A673 (cell line): ENCODE measurements around the gene PSPN. TPM values are rescaled to one million over a fixed set of nuclear protein-coding genes. Genes with fewer than 3 reads are reported as not detected.
A peak's percentile ranks its signal among the peaks of the same experiment; 100 is the strongest.

ENCODE experiments used
- BruUV-seq: library from RNA; stranded (reverse); fragments of 400-500 nt; replicated peaks from 2 replicates; lab custom pipeline; 2021; lab: Mats Ljungman, UMichigan
- CTCF ChIA-PET: fragments of 300-600 bp; sonication (Branson Sonifier 250); formaldehyde crosslinking; loops from one replicate; lab custom pipeline; 2022; ENCODE audit warnings: antibody characterized with exemption; lab: Charles Lee
- POLR2A ChIA-PET: fragments of 300-600 bp; sonication (Branson Sonifier 250); formaldehyde crosslinking; loops from one replicate; lab custom pipeline; 2022; ENCODE audit warnings: antibody characterized with exemption; ENCODE audit not compliant: low non-redundant PET; lab: Charles Lee
- DNase-seq: peaks from one replicate; pipeline ENCODE4 v3.0.0-alpha.2; 2015; ENCODE audit warnings: low spot score
- H3K27ac ChIP-seq: fragments of 200-600 bp; sonication (generic); 2 replicates; pipeline ENCODE4 v1.5.1; 2016; ENCODE audit warnings: mixed run types, low read depth, mild to moderate bottlenecking, mixed read lengths, antibody characterized with exemption, low read length; ENCODE audit not compliant: poor library complexity, severe bottlenecking
- H3K27me3 ChIP-seq: fragments of 200-600 bp; sonication (generic); replicated peaks from 2 replicates; pipeline ENCODE4 v1.6.1; 2017; ENCODE audit warnings: mixed run types, low read depth, mild to moderate bottlenecking, mixed read lengths, antibody characterized with exemption, low read length; ENCODE audit not compliant: insufficient read depth, poor library complexity
- H3K36me3 ChIP-seq: fragments of 200-600 bp; sonication (generic); 2 replicates; pipeline ENCODE4 v1.6.1; 2016; ENCODE audit warnings: mixed run types, mild to moderate bottlenecking, mixed read lengths, antibody characterized with exemption, low read length; ENCODE audit not compliant: insufficient read depth, poor library complexity, severe bottlenecking
- H3K4me1 ChIP-seq: fragments of 200-600 bp; sonication (generic); 2 replicates; pipeline ENCODE4 v1.6.1; 2017; ENCODE audit warnings: mixed run types, mild to moderate bottlenecking, mixed read lengths, antibody characterized with exemption, low read length; ENCODE audit not compliant: insufficient read depth, poor library complexity, severe bottlenecking
- H3K4me3 ChIP-seq: fragments of 200-600 bp; sonication (generic); 2 replicates; pipeline ENCODE4 v1.5.1; 2016; ENCODE audit warnings: low read depth, mixed run types, mild to moderate bottlenecking, mixed read lengths, low read length; ENCODE audit not compliant: poor library complexity, severe bottlenecking
- H3K9me3 ChIP-seq: fragments of 200-600 bp; sonication (generic); 2 replicates; pipeline ENCODE4 v1.6.1; 2016; ENCODE audit warnings: mixed run types, low read depth, mild to moderate bottlenecking, mixed read lengths, antibody characterized with exemption, low read length; ENCODE audit not compliant: poor library complexity, severe bottlenecking
- EZH2 ChIP-seq: fragments of 200-600 bp; sonication (generic); IDR thresholded peaks from 2 replicates; pipeline ENCODE4 v1.6.1; 2017; ENCODE audit warnings: borderline replicate concordance, low read depth, mild to moderate bottlenecking, mixed read lengths, antibody characterized with exemption, low read length; ENCODE audit not compliant: poor library complexity, severe bottlenecking
- intact Hi-C: fragments of 100-400 bp; cut with micrococcal nuclease; formaldehyde crosslinking; loops from one replicate; pipeline ENCODE4 v1.10.0; 2022; ENCODE audit not compliant: unreplicated experiment
- microRNA-seq: library from miRNA; unstranded; fragments of <30 nt; microRNA quantifications from one replicate; pipeline ENCODE4 v1.2.0, GENCODE V29; 2021
- total RNA-seq: library from RNA; stranded (reverse); gene quantifications from 2 replicates; pipeline ENCODE4 v1.2.3, GENCODE V29; 2021
- TF ChIP-seq, protein P1 (sequence below): fragments of 300-800, 200-600 bp; sonication (generic); conservative IDR thresholded peaks from 2 replicates; pipeline ENCODE4 v1.5.1; 2017; ENCODE audit warnings: low read depth, mild to moderate bottlenecking, antibody characterized with exemption, low read length, moderate library complexity, mixed read lengths

The PSPN gene
- total RNA-seq, 1 experiment from 2014 or later, result 3.4 TPM

DNA sequence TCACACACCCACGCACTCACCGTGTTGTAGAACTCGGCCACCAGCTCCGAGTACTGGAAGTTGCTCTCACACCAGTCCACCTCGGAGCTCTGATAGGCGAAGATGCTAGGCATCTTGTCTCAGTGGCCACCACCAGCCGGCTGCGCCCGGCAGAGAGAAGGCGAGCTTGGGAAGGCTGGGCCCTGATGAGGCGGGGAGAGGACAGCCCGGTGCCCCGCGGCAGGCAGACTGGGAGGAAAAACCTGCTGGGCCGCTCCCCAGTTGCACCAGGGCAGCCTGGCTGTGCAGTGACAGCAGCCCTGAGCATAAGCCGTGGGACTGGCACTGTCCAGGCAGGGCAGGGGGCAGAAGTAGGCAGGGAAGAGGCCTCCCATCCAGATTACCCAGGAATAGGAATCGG is 42.3 kb downstream of the PSPN start, which contains the start of gene ACER1:
Gene ACER1 (minus strand): TSS at position 174 of the 400 bp plus-strand sequence. CDS start 61 bp downstream, at position 113.
- Histone ChIP-seq H3K4me1 (no peaks in the 10 kb centered on the region), H3K36me3 (no peaks in the 10 kb centered on the region), H3K9me3 (no peaks in the 10 kb centered on the region), H3K27ac (no peak within 1 kb of the TSS), H3K4me3 (no peak within 1 kb of the TSS), H3K27me3 (no peaks in the 10 kb centered on the region)
- CTCF ChIA-PET, result no interaction called here
- no peak for DNase-seq
- no TSS peak for BruUV-seq
- intact Hi-C loops, result no loop called here
- TF ChIP-seq EZH2, result no peak
- TF ChIP-seq, protein P1, sequence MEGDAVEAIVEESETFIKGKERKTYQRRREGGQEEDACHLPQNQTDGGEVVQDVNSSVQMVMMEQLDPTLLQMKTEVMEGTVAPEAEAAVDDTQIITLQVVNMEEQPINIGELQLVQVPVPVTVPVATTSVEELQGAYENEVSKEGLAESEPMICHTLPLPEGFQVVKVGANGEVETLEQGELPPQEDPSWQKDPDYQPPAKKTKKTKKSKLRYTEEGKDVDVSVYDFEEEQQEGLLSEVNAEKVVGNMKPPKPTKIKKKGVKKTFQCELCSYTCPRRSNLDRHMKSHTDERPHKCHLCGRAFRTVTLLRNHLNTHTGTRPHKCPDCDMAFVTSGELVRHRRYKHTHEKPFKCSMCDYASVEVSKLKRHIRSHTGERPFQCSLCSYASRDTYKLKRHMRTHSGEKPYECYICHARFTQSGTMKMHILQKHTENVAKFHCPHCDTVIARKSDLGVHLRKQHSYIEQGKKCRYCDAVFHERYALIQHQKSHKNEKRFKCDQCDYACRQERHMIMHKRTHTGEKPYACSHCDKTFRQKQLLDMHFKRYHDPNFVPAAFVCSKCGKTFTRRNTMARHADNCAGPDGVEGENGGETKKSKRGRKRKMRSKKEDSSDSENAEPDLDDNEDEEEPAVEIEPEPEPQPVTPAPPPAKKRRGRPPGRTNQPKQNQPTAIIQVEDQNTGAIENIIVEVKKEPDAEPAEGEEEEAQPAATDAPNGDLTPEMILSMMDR, result no peak
- POLR2A ChIA-PET, result no interaction called here

DNA sequence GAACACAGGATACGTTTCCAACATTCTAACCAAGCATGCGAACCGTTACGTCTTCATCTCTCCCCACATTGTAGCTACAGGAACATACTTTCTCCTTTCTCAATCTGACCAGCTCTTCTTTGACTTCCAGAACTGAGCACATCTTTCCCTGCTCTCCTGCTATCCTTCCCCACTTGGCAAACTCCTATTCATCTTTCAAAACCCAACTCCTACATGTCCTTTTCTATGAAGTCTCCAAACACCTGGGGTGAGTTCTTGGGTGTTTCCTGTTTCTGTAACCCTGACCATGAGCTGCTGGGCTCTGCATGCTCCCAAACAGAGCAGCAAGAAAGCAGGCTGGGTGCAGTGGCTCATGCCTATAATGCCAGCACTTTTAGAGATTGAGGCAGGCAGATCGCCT is 48.9 kb downstream of the PSPN start:
- Histone ChIP-seq H3K27ac (no peak overlapping the region), H3K27me3 (no peaks in the 10 kb centered on the region), H3K4me1 (no peaks in the 10 kb centered on the region), H3K9me3 (no peaks in the 10 kb centered on the region), H3K4me3 (no peak overlapping the region), H3K36me3 (no peaks in the 10 kb centered on the region)
- TF ChIP-seq EZH2, result no peak
- TF ChIP-seq, protein P1, result no peak
- BruUV-seq, result no TSS peak
- DNase-seq, result no peak
- CTCF ChIA-PET, result no interaction called here
- intact Hi-C loops, result no loop called here
- POLR2A ChIA-PET, result no interaction called here

DNA sequence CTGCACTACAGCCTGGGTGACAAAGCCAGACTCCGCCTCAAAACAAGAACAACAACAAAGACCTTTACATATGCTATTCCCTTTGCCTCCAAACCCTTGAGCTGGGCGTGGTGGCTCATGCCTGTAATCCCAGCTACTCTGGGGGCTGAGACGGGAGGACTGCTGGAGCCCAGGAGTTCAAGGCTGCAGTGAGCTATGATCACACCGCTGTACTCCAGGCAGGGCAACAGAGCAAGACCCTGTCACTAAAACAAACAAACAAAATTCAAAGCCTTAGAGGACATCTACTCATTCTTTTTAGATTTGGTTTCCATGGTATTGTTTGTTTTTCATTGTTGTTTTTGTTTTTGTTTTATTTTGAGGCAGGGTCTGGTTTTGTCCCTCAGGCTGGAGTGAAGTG is 50.1 kb downstream of the PSPN start:
- DNase-seq, result no peak
- Histone ChIP-seq H3K27me3 (no peaks in the 10 kb centered on the region), H3K27ac (no peak overlapping the region), H3K4me3 (no peak overlapping the region), H3K4me1 (no peaks in the 10 kb centered on the region), H3K36me3 (no peaks in the 10 kb centered on the region), H3K9me3 (no peaks in the 10 kb centered on the region)
- intact Hi-C loops, result no loop called here
- ChIA-PET CTCF (no interaction called here), POLR2A (no interaction called here)
- TF ChIP-seq EZH2, result no peak
- TF ChIP-seq, protein P1, result no peak
- BruUV-seq, result no TSS peak

Small RNAs within 50 kb of the gene (microRNA-seq; reads per million reads assigned to microRNA genes)
- gene MIR3940 (49.1 reads per million, percentile 56 among the genes with 10 or more reads in this experiment), gene MIR6790 (not detected), gene MIR6885 (5.1 reads per million, percentile 17 among the genes with 10 or more reads in this experiment)

Other genes with a start within 250 kb of the PSPN start
- not detected in 2 replicates for gene ACSBG2, start 240.3 kb downstream of the PSPN start, total RNA-seq
- gene MLLT1, start 96.0 kb downstream of the PSPN start, total RNA-seq, result 80.1 and 88.6 TPM in 2 replicates
- gene ACER1, start 42.3 kb downstream of the PSPN start, total RNA-seq, result not detected in 2 replicates
- gene CLPP, start 14.4 kb downstream of the PSPN start, total RNA-seq, result 127 and 133 TPM in 2 replicates
- gene ALKBH7, start 3.1 kb downstream of the PSPN start, total RNA-seq, result 30.6 and 37.1 TPM in 2 replicates
- gene GTF2F1, start 17.2 kb upstream of the PSPN start, total RNA-seq, result 100 and 106 TPM in 2 replicates
- gene KHSRP, start 48.9 kb upstream of the PSPN start, total RNA-seq, result 649 and 671 TPM in 2 replicates
- 0.39 and 0.44 TPM in 2 replicates for gene SLC25A41, start 57.8 kb upstream of the PSPN start, total RNA-seq
- 39.9 and 56.0 TPM in 2 replicates for gene SLC25A23, start 83.9 kb upstream of the PSPN start, total RNA-seq
- not detected in 2 replicates for gene CRB3, start 88.3 kb upstream of the PSPN start, total RNA-seq
- gene DENND1C, start 105.9 kb upstream of the PSPN start, total RNA-seq, result 0.11 and 0.24 TPM in 2 replicates
- 27.0 and 45.2 TPM in 2 replicates for gene TUBB4A, start 126.4 kb upstream of the PSPN start, total RNA-seq
- gene TNFSF9, start 155.1 kb upstream of the PSPN start, total RNA-seq, result 10.0 and 11.1 TPM in 2 replicates
- 2.0 and 3.8 TPM in 2 replicates for gene CD70, start 215.2 kb upstream of the PSPN start, total RNA-seq